Non-pigmented ciliary epithelial cell (primary cell): Measurements from ENCODE around the gene CEP72.
"Not testable (repeated sequence)": the region's sequence is repeated elsewhere in the genome, so short reads cannot be mapped to it uniquely, and the experiment has no call there.

Source experiments
- DNase-seq: peaks from one replicate; pipeline ENCODE4 v3.0.0-alpha.2; 2010; ENCODE audit warnings: low read depth

CEP72 gene

DNA sequence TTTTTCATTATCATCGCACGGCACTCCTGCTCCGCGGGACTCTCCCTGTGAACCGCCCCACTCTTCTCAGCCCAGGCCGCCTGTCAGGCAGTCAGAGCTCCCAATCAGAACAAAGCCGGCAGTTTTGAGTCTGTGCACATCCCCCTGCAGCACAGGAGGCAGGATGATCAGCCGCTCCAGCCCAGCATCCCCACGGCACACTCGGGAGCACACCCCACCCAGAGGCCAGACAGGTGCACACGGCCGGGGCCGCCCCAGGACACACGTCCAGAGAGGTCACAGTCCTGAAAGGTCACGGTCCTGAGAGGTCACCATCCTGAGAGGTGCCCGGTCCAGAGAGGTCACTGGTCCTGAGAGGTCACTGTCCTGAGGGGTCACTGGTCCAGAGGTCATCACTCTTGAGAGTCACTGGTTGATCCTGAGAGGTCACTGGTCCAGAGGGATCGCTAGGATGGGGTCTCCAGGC lies 72.6 kb downstream of the CEP72 start:
- no peak for DNase-seq

DNA sequence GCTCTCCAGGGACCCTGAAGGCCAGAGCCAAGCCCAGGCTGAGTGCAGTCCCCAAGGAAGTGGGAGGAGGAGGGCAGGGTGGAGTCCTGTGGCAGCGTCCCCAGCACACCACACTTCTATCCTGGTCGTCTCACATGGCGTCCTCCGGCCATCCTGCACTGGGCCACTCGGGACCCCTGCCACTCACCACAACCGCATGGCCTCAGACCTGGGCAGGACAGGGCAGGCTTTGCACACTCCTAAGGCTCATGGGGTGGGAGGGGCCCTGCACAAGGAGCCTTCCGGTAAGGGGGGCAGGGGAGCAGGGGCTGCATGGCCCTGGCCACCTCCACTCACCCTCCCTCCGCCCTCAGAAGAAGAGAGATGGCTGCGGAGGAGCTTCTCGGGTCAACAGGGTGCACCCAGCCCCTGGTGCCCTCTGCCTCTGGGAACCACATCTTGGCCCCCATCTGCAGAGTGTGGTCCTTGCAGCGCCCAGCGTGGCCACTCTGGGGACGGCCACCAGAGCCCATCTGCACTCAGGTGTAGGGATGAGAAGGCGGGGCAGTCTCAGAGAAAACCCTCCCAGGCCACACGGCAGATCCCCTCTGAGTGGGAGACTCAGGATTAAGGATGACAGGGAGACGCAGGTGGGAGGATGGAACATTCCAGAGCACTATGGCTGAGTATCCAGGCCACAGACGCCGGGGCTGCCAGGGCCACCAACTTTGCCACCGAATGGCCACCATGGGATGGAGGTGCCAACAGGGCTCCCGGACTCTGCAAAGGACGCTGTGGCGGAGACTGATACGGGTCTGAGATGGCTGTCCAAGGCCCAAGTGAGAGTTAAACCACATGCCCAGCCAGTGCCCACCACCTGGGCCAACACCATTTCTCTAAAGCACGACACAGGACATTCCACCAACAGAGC lies 73.4 kb downstream of the CEP72 start:
- DNase-seq = no peak

DNA sequence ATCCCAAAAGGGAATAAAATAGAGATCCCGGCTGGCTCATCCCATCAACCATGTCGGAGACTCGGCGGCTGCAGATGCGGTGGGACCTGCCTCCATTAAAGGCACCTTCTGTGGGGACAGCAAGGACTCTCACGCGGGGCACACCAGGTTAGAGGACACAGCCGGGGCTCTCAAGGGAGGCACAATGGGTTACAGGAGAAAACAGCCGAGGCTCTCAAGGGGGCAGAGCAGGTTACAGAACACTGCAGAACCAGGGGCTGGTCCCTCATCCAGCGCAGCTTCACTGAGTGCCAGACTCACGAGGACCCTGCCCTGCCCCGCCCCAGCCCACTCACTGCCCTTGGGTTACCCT lies 74.0 kb downstream of the CEP72 start:
- not testable (repeated sequence) for DNase-seq

DNA sequence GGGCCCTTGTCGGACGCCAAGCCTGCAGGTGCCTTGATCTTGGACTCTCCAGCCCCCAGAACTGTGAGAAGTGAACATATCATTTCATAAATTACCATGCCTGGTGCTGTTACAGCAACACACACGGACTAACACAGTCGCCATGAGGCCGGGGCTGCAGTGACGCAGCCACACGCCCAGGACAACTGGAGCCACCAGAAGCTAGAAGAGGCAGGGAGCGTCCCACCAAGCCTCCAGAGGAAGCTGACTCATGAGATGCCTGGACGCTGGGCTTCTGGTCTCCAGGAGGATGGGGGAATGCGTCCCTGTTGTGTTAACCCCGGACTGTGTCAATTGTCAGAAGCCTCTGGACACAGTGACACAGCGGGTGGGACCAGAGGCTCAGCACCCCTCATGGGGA lies 74.8 kb downstream of the CEP72 start:
- DNase-seq = not testable (repeated sequence)

DNA sequence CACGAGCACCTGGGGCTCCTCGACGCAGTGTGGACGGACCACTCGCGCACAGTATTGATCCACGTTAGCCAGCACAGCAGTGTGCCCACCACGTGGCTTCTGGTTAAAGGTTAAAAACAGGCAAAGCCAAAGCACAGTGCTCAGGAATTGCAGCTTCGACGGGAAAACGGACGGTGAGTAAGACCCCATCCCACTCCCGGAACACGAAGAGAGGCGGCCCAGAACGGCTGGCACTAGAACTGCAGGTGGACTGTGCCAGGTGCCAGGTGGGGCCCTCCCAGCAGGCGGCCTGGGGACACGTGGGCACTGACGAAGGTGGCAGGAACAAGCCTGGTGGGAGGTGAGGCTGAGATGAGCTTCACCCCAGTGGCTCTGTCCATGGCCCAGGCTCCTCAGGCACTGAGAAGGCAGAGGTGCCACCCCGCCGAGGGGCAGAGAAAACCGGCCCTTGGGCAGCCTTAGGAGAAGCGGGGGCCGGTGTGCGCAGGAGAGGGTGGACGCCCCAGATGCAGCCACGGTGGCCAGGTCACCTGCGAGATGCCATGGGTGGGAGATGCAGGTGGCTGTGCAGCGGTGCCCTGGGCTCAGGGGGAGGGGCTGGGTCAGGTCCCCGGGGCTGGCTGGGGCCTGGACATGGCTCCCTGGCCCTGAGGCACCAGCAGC lies 76.3 kb downstream of the CEP72 start:
- DNase-seq = not testable (repeated sequence)

DNA sequence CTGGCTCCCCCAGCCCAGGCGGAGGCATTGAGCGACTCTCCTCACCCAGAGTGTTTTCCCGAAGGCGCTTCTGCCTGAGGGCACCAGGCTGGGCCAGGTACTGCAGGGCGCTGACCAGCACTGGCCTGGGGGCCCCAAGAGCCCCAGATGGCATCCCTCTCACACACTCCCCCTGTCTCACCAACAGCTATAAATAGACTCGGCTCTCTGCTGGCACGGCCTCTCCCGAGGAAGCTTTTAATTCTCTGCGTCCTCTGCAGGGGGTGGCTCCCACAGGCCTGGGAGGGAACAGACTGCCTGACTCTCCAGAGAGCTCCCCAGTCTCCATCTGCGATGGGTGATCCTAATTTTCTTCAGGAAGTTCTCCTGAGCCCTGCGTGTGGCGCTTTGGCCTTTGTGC lies 78.2 kb downstream of the CEP72 start:
- DNase-seq = not testable (repeated sequence)

DNA sequence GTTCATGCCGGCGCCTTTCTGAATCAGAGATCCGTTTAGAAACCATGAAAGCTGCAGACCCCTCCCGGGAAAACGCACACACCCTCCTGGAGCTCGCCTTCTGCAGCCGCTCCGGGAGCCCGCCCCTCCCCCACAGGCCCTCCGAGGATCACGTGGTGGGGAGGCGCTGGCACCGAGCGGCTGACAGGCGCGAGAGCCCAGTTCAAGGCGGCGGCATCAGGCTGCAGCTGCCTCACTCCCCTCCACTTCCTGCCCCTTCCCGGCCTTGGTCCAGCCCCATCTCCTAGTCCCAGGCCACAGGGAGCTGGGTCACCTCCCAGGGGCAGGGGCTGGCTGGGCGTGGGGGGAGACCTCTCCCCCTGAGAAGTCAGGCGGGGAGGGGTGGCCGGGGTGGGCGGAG lies 78.9 kb downstream of the CEP72 start:
- DNase-seq = not testable (repeated sequence)

DNA sequence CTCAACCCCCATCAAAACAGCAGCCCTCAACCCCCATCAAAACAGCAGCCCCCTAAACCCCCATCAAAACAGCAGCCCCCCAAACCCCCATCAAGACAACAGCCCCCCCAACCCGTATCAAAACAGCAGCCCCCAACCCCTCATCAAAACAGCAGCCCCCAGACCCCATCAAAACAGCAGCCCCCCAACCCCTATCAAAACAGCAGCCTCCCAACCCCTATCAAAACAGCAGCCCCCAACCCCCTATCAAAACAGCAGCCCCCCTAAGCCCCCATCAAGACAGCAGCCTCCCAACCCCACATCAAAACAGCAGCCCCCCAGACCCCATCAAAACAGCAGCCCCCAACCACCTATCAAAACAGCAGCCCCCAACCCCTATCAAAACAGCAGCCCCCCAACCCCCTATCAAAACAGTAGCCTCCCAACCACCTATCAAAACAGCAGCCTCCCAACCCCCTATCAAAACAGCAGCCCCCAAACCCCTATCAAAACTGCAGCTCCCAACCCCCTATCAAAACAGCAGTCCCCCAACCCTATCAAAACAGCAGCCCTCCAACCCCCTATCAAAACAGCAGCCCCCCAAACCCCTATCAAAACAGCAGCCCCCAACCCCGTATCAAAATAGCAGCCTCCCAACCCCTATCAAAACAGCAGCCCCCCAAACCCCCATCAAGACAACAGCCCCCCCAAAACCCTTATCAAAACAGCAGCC lies 79.8 kb downstream of the CEP72 start:
- no peak for DNase-seq

DNA sequence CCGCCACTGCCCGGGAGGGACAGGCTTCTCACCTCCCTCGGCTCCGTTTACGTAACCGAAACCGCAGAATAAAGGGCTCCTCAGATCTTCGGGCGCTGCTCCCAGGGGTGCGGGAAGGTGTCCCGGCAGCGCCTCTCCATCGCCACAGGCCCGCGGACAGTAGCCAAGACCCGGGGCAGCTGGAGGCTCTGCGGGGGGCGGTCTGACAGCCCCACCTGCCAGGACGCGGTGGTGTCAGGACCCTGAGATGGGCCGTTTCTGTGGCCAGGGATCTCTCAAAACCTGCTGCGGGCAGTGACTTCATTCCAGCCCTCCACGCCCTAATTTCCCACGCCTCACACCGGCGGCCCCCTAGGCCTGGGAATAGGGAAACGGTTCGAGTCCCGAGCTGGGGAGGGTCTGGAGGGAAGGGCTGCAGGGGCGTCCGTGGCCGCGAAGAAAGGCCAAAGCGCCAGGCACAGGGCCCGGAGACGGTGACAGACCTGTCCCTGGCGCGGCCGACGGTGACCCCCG lies 80.4 kb downstream of the CEP72 start:
- not testable (repeated sequence) for DNase-seq

DNA sequence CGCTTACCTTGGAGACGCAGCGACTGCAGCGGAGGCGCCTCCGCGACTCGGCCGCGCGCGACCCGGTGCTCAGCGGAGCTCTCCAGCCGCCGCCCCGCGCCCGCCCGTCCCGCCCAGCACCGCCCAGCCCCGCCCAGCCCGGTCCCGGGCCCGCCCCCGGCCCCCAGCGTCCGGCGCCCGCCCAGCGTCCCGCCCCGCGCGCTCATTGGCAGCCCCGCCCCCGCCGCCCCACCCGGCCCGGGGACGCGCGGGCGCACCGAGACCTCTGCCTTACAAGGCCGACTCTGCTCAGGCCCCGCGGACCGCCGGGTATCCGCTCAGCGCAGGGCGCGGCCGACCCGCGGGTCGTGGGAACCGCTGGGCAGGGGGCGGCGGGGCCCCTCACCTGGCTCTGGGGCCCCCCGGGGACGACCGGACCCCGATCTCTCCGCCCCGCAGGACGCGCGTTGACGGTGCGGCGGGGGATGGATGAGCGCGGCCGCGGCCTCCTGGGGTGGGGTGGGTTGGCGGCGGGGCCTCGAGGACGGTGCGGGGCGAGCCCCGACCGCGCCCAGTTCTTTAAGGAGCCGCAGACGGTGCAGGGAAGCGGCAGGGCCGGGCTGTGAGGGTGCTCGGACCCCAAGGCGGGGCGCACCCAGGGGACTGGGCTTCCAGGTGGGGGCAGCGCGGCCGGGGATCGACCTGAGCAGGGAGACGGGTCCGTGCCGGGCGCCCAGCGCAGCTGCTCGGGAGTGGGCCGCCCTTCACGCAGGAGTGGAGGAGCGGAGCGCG lies 81.3 kb downstream of the CEP72 start, which contains the start of gene TPPP:
TPPP (minus strand) TSS at position 82 of the 771 bp plus-strand sequence. CDS start 15,292 bp downstream, outside the sequence.
- not testable (repeated sequence) for DNase-seq

DNA sequence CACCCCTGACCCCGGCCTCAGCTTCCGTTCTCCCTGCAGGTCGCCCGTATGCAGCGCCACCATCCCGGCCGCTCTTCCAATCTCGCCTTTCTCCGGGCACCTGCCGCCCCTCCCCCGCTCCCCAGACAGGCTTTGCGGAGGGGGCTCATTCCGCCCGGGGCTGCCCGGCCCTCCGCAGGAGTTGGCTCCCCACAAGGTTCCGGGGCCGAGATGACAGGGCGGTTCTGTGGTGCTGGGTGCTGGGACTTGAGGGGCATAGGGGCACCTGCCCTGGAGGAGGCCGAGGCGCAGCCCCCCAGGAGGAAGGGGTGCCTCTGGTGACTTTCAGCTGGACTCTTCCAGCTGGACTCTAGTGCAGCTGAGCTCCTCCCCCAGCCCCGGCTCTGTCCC lies 81.9 kb downstream of the CEP72 start:
- not testable (repeated sequence) for DNase-seq

DNA sequence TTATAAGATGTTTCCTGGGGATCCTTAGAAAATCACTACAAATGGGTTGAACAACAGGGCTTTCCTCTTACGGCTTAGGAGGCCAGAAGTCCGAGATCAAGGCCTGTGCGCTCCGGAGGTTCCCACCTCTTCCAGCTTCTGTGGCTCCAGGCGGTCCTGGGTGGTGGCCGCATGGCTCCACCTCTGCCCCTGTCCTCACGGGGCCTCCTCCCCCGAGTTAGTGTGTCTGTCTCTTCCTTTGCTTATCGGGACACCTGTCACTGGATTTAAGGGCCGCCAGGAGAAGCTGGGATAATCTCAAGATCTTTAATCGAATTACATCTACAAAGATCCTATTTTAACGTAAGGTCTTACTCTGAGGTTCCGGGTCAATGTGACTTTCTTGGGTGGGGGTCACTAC lies 83.3 kb downstream of the CEP72 start:
- DNase-seq = not testable (repeated sequence)

DNA sequence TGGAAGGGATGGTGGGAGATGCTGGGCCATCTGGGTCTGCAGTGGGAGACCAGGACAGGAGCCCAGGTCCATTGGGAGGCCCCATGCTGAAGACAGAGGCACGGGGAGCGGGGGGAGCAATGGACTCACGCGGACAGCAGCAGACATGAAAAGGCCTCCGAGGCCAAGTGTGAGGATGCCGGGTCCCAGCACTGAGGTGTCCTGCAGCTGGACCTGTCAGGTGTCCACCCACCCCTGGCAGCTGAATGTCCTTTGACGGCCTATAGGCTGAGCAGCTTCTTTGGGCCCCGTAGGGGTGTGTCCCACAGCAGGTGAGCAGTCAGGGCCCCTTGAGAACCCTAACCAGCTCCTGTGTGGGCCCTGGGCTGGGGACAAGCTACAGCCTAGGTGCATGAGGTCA lies 84.1 kb downstream of the CEP72 start:
- not testable (repeated sequence) for DNase-seq

DNA sequence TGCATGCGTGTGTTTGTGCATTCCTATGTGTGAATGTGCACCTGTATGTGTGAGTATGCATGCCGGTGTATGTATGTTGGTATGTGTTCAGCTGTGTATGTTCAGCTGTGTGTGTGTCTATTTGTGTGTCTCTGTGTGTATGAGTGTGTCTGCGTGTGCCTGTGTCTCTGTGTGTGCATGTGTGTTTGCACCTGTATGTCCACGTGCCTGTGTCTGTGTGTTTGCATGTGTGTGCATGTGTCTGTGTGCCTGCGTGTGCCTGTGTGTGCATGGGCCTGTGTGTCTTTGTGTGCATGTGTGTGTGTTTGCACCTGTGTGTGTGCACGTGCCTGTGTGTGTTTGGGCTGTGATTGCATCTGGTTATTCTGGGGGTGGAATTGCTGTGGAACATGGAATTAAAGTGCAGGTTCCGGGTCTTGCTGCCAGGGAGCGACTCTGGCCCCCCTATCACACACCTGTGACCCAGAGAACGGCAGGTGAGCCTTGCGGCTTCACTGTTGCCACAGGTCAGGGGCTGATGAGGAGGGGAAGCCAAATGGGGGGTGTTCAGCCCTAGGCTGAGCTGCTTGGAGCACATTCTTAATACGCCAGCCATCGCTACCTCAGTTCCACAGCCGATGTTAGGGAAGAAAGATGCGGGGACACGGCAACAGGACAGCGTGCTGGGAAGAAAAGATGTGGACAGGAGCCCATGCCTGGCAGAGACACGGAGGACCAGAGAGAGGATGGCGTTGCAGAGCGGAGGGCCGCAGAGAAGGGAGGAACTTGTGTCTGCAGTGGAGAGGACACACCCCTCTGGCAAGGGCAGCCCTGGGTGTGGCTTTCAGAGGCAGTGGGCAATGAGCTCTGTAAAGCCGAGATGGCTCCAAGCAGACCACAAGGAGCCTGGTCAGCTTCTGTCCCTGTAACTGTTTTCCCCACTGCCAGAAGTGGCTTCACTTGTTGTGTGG lies 84.9 kb downstream of the CEP72 start:
- DNase-seq = not testable (repeated sequence)
